DND-41 (cell line): Measurements from ENCODE around the gene SCNN1A.

Source experiments
- EZH2 ChIP-seq: IDR thresholded peaks from 3 replicates; pipeline ENCODE4 v1.6.1; 2012; ENCODE audit warnings: borderline replicate concordance, low read depth, mild to moderate bottlenecking, moderate library complexity, low read length, inconsistent platforms; ENCODE audit not compliant: severe bottlenecking
- TF ChIP-seq, protein P1 (sequence below): IDR thresholded peaks from 2 replicates; pipeline ENCODE4 v1.5.1; 2012; ENCODE audit warnings: borderline replicate concordance, low read length, moderate library complexity, mild to moderate bottlenecking; ENCODE audit not compliant: poor library complexity, severe bottlenecking; ENCODE audit errors: extremely low read depth

GRCh38 chr12:6306151-6306550 lies 69.2 kb downstream of the SCNN1A start:
- TF ChIP-seq, protein P1, sequence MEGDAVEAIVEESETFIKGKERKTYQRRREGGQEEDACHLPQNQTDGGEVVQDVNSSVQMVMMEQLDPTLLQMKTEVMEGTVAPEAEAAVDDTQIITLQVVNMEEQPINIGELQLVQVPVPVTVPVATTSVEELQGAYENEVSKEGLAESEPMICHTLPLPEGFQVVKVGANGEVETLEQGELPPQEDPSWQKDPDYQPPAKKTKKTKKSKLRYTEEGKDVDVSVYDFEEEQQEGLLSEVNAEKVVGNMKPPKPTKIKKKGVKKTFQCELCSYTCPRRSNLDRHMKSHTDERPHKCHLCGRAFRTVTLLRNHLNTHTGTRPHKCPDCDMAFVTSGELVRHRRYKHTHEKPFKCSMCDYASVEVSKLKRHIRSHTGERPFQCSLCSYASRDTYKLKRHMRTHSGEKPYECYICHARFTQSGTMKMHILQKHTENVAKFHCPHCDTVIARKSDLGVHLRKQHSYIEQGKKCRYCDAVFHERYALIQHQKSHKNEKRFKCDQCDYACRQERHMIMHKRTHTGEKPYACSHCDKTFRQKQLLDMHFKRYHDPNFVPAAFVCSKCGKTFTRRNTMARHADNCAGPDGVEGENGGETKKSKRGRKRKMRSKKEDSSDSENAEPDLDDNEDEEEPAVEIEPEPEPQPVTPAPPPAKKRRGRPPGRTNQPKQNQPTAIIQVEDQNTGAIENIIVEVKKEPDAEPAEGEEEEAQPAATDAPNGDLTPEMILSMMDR = no peak
- TF ChIP-seq EZH2 = no peak
